GM10266 (cell line): ENCODE measurements around the gene ARPP19.

Experiments used
- DNase-seq: peaks from one replicate; pipeline ENCODE4 v3.0.0; 2012; ENCODE audit errors: extremely low spot score
- TF ChIP-seq, protein P1 (sequence below): IDR thresholded peaks from 2 replicates; pipeline ENCODE4 v1.5.1; 2012; ENCODE audit warnings: mild to moderate bottlenecking, low read depth; ENCODE audit not compliant: control insufficient read depth, insufficient read depth; ENCODE audit errors: missing control alignments

Gene ARPP19

DNA sequence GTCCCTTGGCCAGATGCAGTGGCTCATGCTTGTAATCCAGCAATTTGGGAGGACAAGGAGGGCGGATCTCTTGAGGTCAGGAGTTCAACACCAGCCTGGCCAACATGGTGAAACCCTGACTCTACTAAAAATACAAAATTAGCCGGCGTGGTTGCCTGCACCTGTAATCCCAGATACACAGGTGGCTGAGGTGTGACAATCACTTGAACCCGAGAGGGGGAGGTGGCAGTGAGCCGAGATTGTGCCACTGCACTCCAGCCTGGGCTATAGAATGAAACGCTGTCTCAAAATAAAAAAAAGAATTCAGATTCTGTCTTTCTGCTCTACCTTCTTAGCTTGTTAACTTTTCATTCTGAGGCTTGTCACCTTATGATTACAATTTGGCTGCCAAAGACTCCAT, 62.3 kb downstream of the ARPP19 start:
- no peak for DNase-seq
- TF ChIP-seq, protein P1, sequence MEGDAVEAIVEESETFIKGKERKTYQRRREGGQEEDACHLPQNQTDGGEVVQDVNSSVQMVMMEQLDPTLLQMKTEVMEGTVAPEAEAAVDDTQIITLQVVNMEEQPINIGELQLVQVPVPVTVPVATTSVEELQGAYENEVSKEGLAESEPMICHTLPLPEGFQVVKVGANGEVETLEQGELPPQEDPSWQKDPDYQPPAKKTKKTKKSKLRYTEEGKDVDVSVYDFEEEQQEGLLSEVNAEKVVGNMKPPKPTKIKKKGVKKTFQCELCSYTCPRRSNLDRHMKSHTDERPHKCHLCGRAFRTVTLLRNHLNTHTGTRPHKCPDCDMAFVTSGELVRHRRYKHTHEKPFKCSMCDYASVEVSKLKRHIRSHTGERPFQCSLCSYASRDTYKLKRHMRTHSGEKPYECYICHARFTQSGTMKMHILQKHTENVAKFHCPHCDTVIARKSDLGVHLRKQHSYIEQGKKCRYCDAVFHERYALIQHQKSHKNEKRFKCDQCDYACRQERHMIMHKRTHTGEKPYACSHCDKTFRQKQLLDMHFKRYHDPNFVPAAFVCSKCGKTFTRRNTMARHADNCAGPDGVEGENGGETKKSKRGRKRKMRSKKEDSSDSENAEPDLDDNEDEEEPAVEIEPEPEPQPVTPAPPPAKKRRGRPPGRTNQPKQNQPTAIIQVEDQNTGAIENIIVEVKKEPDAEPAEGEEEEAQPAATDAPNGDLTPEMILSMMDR = no peak

DNA sequence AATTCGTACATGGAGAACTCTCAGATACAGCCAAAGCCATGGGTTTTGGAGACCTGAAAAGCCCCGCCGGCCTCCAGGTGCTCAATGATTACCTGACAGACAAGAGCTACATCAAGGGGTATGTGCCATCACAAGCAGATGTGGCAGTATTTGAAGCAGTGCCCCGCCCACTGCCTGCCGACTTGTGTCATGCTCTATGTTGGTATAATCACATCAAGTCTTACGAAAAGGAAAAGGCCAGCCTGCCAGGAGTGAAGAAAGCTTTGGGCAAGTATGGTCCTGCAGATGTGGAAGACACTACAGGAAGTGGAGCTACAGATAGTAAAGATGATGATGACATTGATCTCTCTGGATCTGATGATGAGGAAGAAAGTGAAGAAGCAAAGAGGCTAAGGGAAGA, 63.7 kb downstream of the ARPP19 start:
- DNase-seq = no peak
- TF ChIP-seq, protein P1 = no peak

DNA sequence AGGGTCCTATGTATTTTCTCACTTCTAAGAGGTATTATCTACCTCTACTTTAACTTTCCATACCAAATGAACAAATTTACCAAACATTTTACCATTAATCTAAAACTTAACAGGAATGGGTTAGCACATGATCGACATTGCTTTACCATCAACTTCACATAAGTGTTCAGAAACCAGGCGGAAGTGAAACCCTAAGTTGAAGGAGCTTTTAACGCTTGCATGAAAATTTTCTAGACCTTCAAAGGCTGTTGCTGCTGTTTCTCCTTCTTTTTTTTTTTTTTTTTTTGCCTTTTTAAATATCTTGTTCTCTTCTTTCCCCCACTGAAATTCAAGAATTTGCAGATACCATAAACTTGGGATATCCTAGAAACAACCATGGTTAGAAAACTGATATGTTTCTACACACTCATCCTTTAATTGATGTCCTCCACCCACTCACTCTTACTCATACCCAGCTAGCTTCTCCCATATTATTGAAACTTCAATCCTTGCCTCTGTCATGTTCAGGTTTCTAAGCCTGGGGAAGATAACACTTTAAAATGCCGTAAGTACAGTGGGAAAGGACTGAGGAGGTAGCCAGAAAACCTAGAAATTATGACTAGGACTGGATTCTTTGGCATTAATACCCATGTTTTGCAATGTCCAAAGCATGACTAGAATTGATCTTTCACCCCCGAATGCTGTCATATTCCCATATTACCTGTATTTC, 64.9 kb downstream of the ARPP19 start:
- no peak for DNase-seq
- TF ChIP-seq, protein P1 = no peak

DNA sequence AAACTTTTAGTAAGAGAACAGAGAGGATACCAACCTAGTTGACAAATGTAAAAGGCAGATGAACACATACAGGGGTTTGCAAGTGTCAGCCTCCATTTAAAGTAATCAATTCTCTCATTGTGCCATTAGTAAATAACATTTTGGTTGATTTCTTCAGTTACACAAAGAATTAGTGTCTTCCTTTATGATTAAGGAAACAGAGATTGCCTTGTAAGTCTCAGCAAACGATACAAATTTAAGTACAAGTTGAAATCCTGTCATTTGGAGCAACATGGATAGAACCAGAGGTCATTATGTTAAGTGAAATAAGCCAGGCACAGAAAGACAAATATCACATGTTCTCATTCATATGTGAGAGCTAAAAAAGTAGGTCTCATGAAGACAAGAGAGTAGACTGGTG, 66.2 kb downstream of the ARPP19 start:
- TF ChIP-seq, protein P1 = no peak
- no peak for DNase-seq

DNA sequence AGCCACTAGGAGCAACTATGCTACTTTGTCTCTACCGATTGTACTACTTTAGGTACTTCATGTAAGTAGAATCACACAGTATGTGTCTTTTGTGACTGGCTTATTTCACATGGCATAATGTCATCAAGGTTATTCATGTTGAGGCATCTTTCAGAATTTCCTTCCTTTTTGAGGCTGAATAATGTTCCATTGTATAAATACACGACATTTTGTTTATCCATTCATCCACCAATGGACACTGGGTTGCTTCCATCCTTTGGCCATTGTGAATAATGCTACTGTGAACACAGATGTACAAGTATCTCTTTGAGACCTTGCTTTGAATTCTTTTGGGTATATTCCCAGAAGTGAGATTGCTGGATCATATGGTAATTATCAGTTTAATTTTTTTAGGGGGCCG, 69.3 kb downstream of the ARPP19 start:
- DNase-seq = no peak
- TF ChIP-seq, protein P1 = no peak

DNA sequence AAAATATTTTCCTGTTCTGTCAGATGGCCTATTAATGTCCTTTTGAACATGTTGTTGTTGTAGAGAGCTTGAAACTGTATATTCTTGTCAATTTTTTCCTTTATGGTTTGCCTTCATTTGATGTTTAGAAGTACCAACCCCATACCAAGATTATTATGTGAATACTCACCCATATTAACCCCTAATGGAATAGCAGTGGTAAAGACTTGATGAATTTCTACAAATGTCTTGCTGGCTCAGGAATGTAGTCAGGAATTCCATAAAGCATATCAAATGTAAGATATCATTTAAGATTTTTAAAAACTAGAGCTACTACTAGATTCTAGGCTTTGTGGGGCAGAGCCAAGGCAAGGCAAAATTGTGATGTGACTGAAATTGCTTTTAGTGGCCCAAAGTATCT, 70.1 kb downstream of the ARPP19 start:
- TF ChIP-seq, protein P1 = no peak
- no peak for DNase-seq
